ENCODE results near the gene PTPN1. TPM values are rescaled to one million over a fixed set of nuclear protein-coding genes. Genes with fewer than 3 reads are reported as not detected.

PTPN1 gene
- total RNA-seq, 1 donor, result 45.3 TPM

DNA sequence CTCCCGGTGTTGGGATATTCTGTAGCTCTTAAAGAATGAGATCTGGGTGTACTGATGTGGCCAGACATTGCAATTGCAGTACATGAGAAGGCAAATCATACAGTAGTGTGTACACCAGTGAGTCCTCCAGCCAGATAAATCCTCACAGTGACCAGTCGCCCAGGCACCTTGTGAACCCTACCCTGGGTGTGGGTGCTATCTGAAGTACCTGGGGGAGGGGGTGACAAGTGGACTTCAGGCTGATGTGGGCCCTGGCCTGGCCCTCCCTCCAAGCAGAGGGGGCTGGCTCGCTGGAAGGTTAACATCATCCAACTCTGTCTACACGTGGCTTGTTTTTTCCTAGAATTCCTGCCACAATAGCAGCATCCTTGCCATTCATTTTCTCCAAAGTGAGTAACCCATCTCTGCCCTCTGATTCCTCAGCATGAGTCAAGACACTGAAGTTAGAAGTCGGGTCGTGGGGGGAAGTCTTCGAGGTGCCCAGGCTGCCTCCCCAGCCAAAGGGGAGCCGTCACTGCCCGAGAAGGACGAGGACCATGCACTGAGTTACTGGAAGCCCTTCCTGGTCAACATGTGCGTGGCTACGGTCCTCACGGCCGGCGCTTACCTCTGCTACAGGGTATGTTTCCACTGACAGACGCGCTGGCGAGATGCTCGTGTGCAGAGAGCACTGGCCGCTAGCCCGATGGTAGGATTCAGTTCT, 70.8 kb downstream of the PTPN1 start:
- TF ChIP-seq, protein P1, sequence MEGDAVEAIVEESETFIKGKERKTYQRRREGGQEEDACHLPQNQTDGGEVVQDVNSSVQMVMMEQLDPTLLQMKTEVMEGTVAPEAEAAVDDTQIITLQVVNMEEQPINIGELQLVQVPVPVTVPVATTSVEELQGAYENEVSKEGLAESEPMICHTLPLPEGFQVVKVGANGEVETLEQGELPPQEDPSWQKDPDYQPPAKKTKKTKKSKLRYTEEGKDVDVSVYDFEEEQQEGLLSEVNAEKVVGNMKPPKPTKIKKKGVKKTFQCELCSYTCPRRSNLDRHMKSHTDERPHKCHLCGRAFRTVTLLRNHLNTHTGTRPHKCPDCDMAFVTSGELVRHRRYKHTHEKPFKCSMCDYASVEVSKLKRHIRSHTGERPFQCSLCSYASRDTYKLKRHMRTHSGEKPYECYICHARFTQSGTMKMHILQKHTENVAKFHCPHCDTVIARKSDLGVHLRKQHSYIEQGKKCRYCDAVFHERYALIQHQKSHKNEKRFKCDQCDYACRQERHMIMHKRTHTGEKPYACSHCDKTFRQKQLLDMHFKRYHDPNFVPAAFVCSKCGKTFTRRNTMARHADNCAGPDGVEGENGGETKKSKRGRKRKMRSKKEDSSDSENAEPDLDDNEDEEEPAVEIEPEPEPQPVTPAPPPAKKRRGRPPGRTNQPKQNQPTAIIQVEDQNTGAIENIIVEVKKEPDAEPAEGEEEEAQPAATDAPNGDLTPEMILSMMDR (IDR thresholded peaks at IDR 0.05; ENCODE audit: insufficient read depth, low read depth, low read length), result no peak
- H3K4me3 ChIP-seq (ENCODE audit: low read depth, low read length), result no peak overlapping the region
- no peak for DNase-seq (ENCODE audit: low read depth)

- TF ChIP-seq, protein P1 (IDR thresholded peaks at IDR 0.05; ENCODE audit: insufficient read depth, low read depth, low read length), result no peak
- DNase-seq (ENCODE audit: low read depth), result no peak
- H3K4me3 ChIP-seq (ENCODE audit: low read depth, low read length), result no peak overlapping the region
Observed at GRCh38 chr20:50582092-50582491, 71.9 kb downstream of the PTPN1 start.

- DNase-seq (ENCODE audit: low read depth), result no peak
Observed at GRCh38 chr20:50582591-50583234, 72.5 kb downstream of the PTPN1 start.

DNA sequence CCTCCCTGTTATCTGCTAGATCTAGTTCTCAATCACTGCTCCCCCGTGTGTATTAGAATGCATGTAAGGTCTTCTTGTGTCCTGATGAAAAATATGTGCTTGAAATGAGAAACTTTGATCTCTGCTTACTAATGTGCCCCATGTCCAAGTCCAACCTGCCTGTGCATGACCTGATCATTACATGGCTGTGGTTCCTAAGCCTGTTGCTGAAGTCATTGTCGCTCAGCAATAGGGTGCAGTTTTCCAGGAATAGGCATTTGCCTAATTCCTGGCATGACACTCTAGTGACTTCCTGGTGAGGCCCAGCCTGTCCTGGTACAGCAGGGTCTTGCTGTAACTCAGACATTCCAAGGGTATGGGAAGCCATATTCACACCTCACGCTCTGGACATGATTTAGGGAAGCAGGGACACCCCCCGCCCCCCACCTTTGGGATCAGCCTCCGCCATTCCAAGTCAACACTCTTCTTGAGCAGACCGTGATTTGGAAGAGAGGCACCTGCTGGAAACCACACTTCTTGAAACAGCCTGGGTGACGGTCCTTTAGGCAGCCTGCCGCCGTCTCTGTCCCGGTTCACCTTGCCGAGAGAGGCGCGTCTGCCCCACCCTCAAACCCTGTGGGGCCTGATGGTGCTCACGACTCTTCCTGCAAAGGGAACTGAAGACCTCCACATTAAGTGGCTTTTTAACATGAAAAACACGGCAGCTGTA, 73.4 kb downstream of the PTPN1 start:
- TF ChIP-seq, protein P1 (IDR thresholded peaks at IDR 0.05; ENCODE audit: insufficient read depth, low read depth, low read length), result no peak
- DNase-seq (ENCODE audit: low read depth), result no peak

More at GRCh38 chr20:50582591-50583234, 72.5 kb downstream of the PTPN1 start:
- TF ChIP-seq, protein P1 (IDR thresholded peaks at IDR 0.05; ENCODE audit: insufficient read depth, low read depth, low read length), result no peak
- H3K4me3 ChIP-seq (ENCODE audit: low read depth, low read length), result no peak overlapping the region

DNA sequence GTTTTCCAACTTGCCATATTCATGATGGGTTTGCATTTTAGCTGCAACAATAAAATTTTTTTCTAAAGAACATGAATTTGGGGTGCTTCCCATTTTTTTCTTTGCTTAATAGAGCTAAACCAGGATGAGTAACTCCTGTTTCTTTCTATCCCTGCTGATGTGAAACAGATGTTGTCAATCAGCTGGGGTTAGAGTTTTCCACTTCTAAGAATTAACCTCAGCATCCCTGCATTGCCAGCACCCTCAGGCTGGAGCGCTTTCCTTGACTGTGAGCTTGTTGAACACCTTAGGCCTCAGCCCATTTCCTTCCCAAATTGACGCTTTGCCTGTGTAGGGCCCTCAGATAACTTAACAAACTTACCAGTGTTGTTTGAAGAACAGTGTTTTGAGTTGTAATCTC, 74.5 kb downstream of the PTPN1 start:
- H3K4me3 ChIP-seq (ENCODE audit: low read depth, low read length), result no peak overlapping the region
- DNase-seq (ENCODE audit: low read depth), result no peak
- TF ChIP-seq, protein P1 (IDR thresholded peaks at IDR 0.05; ENCODE audit: insufficient read depth, low read depth, low read length), result no peak

More for the DNA sequence above, 73.4 kb downstream of the PTPN1 start:
- H3K4me3 ChIP-seq (ENCODE audit: low read depth, low read length), result no peak overlapping the region

GRCh38 chr20:50585214-50585613, 75.0 kb downstream of the PTPN1 start:
- TF ChIP-seq, protein P1 (IDR thresholded peaks at IDR 0.05; ENCODE audit: insufficient read depth, low read depth, low read length), result no peak
- no peak overlapping the region for H3K4me3 ChIP-seq (ENCODE audit: low read depth, low read length)
- DNase-seq (ENCODE audit: low read depth), result no peak
